Right lobe of liver (tissue), 6 donors: Measurements from ENCODE around the gene OR52K1. TPM values are rescaled to one million over a fixed set of nuclear protein-coding genes. Genes with fewer than 3 reads are reported as not detected.

ENCODE experiments used
- ATAC-seq, 4 donors: fragments of 200-7000 bp; cut with Tn5 transposase; one replicate each; pipeline ENCODE4 v1.9.1; 2020; ENCODE audit warnings: mild to moderate bottlenecking in 4 of 4, moderate library complexity in 4 of 4
- DNase-seq, 3 donors: peaks; one replicate each; pipeline ENCODE4 v3.0.0-alpha.2; 2020
- H3K27ac ChIP-seq, 3 donors: fragments of 200-600 bp; one replicate each; pipeline ENCODE4 v1.8.0; 2022
- H3K27me3 ChIP-seq, 2 donors: fragments of 200-600 bp; one replicate each; pipeline ENCODE4 v1.8.0; 2022
- H3K36me3 ChIP-seq, 4 donors: fragments of 200-600 bp; sonication (generic) in 1 of 4; one replicate each; pipeline versions ENCODE4 v1.5.1 to v1.8.0; 2017 to 2022; ENCODE audit warnings: control low read depth in 1 of 4
- H3K4me1 ChIP-seq, 4 donors: fragments of 200-600 bp; sonication (generic) in 1 of 4; one replicate each; pipeline versions ENCODE4 v1.5.1 to v1.8.0; 2017 to 2022; ENCODE audit warnings: control low read depth in 1 of 4
- H3K4me3 ChIP-seq, 3 donors: fragments of 200-600 bp; one replicate each; pipeline ENCODE4 v1.8.0; 2022
- H3K9me3 ChIP-seq, 4 donors: fragments of 200-600 bp; sonication (generic) in 1 of 4; one replicate each; pipeline versions ENCODE4 v1.5.1 to v1.8.0; 2017 to 2022; ENCODE audit warnings: control low read depth in 1 of 4
- POLR2A ChIP-seq: fragments of 450-650 bp; IDR thresholded peaks from one replicate; pipeline ENCODE4 v1.6.1; 2017; ENCODE audit warnings: antibody characterized with exemption, mild to moderate bottlenecking
- WGBS: methylation state at CpG from one replicate; pipeline ENCODE4 v1.1.6; 2018; ENCODE audit warnings: low coverage, low lambda C conversion rate; ENCODE audit not compliant: insufficient coverage; ENCODE audit errors: missing lambda C conversion rate; 5-methylcytosine and 5-hydroxymethylcytosine counted together
- intact Hi-C, 2 donors: fragments of 100-400 bp; cut with DNase I; formaldehyde crosslinking; loops; one replicate each; pipeline versions ENCODE4 v1.11.2 to v1.14.1; 2022
- total RNA-seq, 6 experiments: library from RNA; depleted of rRNA in 2 of 6; stranded (reverse); fragments of >200 nt in 2 of 6; fragmentation: NEBNext Ultra II Directional in 3 of 6; extraction: Animal tissue kit (Norgen Biotek cat#: 25700) in 3 of 6; gene quantifications; one replicate each; pipeline versions ENCODE4 v1.1.0 to v1.2.4, GENCODE V29; 2016 to 2023
- TF ChIP-seq, protein P1 (sequence below), 4 donors: fragments of 200-600 bp in 3 of 4; fragments of 450-650 bp in 1 of 4; IDR thresholded peaks; one replicate each; pipeline versions ENCODE4 v1.5.1 to v1.8.0; 2016 to 2022; ENCODE audit warnings: antibody characterized with exemption in 4 of 4, mild to moderate bottlenecking in 2 of 4
- donor health status: DM: no; HTN: yes; CAD: no.
- donor health status: DM: no; HTN: no; CAD: no.
- donor health status: DM: no; HTN: no; CAD: no.
- donor health status: DM: no; HTN: yes; CAD: no.
- donor health status: DM: no; HTN: yes; CAD: no.

The OR52K1 gene
- total RNA-seq, 6 experiments from 2014 or later, result 0.07 TPM; not detected in 5

DNA sequence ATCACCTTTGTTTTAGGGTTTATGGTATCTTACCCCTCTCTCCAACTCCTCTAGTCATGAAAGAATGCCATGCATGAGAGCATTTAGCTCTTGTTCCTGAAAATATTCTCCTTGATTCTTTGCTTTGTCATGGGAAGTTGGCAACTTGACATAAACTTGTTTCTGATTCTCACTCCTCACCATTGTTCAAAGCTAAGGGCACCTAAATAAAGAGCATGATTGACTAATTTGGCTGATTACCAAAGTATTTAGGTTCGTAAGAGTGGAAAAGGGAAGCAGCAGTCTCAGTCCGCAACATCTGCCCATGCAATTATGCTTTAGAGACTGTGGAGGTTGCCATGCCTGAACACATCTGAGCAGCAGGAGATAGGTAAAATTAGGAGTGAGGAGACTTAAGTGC is 26.4 kb downstream of the OR52K1 start:
- intact Hi-C loops, result no loop called here
- Histone ChIP-seq H3K4me3 (no peak overlapping the region), H3K4me1 (no peaks in the 10 kb centered on the region), H3K36me3 (no peaks in the 10 kb centered on the region), H3K9me3 (no peaks in the 10 kb centered on the region), H3K27me3 (no peaks in the 10 kb centered on the region), H3K27ac (no peak overlapping the region)
- WGBS, result 41% methylated on average over 2 of the region's 2 CpGs
- no peak for TF ChIP-seq POLR2A
- TF ChIP-seq, protein P1, sequence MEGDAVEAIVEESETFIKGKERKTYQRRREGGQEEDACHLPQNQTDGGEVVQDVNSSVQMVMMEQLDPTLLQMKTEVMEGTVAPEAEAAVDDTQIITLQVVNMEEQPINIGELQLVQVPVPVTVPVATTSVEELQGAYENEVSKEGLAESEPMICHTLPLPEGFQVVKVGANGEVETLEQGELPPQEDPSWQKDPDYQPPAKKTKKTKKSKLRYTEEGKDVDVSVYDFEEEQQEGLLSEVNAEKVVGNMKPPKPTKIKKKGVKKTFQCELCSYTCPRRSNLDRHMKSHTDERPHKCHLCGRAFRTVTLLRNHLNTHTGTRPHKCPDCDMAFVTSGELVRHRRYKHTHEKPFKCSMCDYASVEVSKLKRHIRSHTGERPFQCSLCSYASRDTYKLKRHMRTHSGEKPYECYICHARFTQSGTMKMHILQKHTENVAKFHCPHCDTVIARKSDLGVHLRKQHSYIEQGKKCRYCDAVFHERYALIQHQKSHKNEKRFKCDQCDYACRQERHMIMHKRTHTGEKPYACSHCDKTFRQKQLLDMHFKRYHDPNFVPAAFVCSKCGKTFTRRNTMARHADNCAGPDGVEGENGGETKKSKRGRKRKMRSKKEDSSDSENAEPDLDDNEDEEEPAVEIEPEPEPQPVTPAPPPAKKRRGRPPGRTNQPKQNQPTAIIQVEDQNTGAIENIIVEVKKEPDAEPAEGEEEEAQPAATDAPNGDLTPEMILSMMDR (IDR thresholded peaks at IDR 0.05), result no peak
- ATAC-seq (no peak), DNase-seq (no peak)

DNA sequence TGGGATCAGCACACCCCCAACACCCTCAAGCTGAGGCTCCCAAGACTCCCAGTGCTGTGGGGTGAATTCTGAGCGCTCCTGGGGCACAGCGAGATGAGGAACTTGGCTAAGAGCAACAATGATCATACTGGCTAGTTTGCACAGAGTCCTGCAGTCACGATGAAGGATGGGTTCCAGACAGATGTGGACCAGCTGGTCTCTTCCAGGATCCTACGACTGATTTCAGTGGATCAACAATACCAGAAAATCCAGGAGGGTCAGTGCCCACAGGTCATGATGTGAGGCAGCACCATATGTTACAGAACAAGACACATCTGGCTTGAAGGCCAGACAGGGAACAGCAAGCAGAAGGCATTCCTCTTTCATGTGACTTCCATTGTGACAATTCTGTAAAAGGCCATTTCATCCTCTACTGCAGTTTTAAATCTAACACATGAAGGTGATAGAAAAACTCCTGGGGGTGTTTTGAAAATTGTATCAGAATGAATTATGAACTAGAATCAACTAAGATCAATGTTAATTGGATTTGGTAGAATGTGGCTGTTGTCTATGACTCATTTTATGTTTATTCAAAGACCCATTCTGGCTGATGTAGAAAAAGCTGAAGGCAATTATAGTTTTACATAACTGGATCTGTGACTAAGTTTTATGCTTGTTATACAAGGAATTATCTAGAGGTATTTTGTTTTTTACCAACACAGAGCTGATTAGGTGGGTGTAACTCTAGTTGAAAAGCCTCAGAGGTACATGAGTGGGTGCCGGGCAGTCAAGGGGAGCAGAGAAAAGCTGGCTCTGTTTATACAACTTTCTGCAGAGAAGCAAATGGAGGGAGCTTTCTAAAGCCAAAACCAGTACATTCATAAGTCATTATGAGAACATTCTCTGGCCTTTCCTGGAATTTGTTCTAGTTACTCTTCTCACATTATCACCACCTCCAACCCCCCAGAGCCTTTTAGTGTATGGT is 29.1 kb downstream of the OR52K1 start:
- Histone ChIP-seq H3K27me3 (no peaks in the 10 kb centered on the region), H3K4me1 (no peaks in the 10 kb centered on the region), H3K4me3 (no peak overlapping the region), H3K27ac (no peak overlapping the region), H3K36me3 (no peaks in the 10 kb centered on the region), H3K9me3 (no peaks in the 10 kb centered on the region)
- 38% methylated on average over 4 of the region's 5 CpGs for WGBS
- ATAC-seq (no peak), DNase-seq (no peak)
- intact Hi-C loops, result no loop called here
- no peak for TF ChIP-seq POLR2A
- TF ChIP-seq, protein P1 (IDR thresholded peaks at IDR 0.05), result no peak

DNA sequence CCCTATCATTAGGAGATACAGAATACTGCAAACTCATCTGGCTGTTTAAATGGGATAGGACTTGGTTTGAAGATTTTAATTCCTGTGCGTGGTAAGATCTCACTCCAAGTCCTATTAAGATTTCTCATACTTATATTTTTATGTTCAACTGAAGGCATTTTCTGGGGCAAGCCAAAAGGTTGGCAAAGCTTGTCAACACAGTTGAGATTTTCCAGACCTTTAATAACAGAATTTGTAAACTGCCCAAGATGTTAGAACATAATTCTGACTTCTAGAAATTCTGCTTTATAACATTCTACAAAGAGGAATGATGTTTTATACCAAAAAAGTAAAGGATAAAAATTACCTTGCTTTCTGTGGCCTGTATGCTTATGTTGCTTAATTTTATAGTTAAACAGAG is 31.8 kb downstream of the OR52K1 start:
- no peak overlapping the region for H3K4me3 ChIP-seq
- WGBS, result 61% methylated on average over 1 of the region's 1 CpG
- DNase-seq, result no peak
- no peaks in the 10 kb centered on the region for H3K9me3 ChIP-seq
- H3K4me1 ChIP-seq, result no peaks in the 10 kb centered on the region
- TF ChIP-seq, protein P1 (IDR thresholded peaks at IDR 0.05), result no peak
- H3K27ac ChIP-seq, result no peak overlapping the region
- H3K27me3 ChIP-seq, result no peaks in the 10 kb centered on the region
- H3K36me3 ChIP-seq, result no peaks in the 10 kb centered on the region
- ATAC-seq, result no peak
- intact Hi-C loops, result no loop called here

DNA sequence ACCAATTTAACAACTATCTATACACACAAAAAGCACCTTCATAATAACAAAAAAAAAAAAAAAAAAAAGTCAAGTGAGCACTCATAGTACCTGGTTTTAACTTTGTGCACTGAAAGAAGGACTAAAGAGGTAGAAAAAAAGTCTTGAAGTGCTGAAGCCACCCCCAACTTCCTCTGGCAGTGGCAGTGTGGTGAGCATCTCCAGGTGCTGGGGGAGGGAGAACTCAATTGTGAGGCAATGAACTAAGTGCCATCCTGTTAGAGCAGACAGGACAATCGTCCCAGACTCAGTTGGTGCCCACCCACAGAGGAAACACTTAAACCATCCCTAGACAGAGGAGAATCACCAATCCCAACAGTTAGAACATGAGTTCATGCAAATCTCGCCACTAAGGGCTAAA is 39.9 kb downstream of the OR52K1 start:
- no peaks in the 10 kb centered on the region for H3K9me3 ChIP-seq
- 40% methylated on average over 2 of the region's 2 CpGs for WGBS
- H3K4me3 ChIP-seq, result no peak overlapping the region
- TF ChIP-seq, protein P1 (IDR thresholded peaks at IDR 0.05), result no peak
- no peak for TF ChIP-seq POLR2A
- ATAC-seq, result no peak
- no peaks in the 10 kb centered on the region for H3K27me3 ChIP-seq
- intact Hi-C loops, result no loop called here
- H3K36me3 ChIP-seq, result no peaks in the 10 kb centered on the region
- no peak for DNase-seq
- no peak overlapping the region for H3K27ac ChIP-seq
- H3K4me1 ChIP-seq, result no peaks in the 10 kb centered on the region
